ENCODE measurements around the gene PKN1.

DNA sequence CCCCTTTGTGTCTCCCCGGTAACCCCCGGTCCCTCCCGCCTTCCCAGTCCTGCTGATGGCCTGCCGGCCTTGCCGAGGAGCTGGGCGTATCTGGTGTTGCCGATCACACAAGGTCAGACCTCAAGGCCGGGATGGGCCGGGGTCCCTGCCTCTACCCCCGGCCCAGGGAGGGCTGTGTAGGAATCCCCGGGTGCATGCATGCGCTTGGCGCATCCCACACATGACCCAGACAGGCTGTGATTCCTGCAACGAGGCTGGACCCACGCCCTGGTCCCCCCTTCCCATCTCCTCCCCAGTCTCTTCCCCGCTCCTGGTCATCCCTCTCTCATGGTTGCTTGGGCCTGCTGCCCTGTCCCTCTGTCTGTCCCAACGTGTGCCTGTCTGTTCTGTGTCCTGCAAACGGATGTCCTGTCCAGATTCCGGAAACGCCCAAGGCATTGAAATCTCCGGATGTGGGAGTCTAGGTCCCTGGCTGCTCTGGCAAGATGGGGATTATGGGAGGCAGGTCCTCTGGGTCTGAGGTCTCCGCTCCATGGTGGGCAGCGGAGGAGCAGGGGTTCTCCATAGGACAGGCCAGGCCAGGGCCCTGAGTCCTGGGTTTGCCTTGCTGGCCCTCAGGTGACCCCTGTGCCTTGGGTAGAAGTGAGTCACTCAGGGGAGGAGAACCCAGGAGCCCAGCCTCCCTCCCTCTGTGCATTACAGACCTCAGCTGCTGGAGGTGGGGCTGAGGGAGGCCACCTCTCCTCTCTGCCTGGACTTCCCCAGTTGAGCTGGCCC is 1.6 kb downstream of the PKN1 start:
- TF ChIP-seq, protein P1, sequence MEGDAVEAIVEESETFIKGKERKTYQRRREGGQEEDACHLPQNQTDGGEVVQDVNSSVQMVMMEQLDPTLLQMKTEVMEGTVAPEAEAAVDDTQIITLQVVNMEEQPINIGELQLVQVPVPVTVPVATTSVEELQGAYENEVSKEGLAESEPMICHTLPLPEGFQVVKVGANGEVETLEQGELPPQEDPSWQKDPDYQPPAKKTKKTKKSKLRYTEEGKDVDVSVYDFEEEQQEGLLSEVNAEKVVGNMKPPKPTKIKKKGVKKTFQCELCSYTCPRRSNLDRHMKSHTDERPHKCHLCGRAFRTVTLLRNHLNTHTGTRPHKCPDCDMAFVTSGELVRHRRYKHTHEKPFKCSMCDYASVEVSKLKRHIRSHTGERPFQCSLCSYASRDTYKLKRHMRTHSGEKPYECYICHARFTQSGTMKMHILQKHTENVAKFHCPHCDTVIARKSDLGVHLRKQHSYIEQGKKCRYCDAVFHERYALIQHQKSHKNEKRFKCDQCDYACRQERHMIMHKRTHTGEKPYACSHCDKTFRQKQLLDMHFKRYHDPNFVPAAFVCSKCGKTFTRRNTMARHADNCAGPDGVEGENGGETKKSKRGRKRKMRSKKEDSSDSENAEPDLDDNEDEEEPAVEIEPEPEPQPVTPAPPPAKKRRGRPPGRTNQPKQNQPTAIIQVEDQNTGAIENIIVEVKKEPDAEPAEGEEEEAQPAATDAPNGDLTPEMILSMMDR (IDR thresholded peaks at IDR 0.05 in 2 of 3, conservative IDR thresholded peaks at IDR 0.05 in 1 of 3; ENCODE audit: control insufficient read depth in 2 of 3, extremely low read depth in 1 of 3, insufficient read depth in 1 of 3, low read depth in 3 of 3, low read length in 3 of 3), result no peak
- no peak for TF ChIP-seq EZH2 (IDR thresholded peaks at IDR 0.05; ENCODE audit: borderline replicate concordance, control insufficient read depth, low read depth, low read length)
- no peak for TF ChIP-seq POLR2AphosphoS2 (IDR thresholded peaks at IDR 0.05; ENCODE audit: low read depth, low read length)
- TF ChIP-seq POLR2A (IDR thresholded peaks at IDR 0.05; ENCODE audit: low read depth, low read length), result no peak
- TF ChIP-seq, protein P2, sequence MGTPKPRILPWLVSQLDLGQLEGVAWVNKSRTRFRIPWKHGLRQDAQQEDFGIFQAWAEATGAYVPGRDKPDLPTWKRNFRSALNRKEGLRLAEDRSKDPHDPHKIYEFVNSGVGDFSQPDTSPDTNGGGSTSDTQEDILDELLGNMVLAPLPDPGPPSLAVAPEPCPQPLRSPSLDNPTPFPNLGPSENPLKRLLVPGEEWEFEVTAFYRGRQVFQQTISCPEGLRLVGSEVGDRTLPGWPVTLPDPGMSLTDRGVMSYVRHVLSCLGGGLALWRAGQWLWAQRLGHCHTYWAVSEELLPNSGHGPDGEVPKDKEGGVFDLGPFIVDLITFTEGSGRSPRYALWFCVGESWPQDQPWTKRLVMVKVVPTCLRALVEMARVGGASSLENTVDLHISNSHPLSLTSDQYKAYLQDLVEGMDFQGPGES (IDR thresholded peaks at IDR 0.05), result no peak

Data from GM12878 (cell line).